HepG2 (cell line): ENCODE results near the gene GPR4. TPM values are rescaled to one million over a fixed set of nuclear protein-coding genes. Genes with fewer than 3 reads are reported as not detected.
A peak's percentile ranks its signal among the peaks of the same experiment; 100 is the strongest.

ENCODE experiments used
- AGO1 ChIP-seq: fragments of 200-400 bp; formaldehyde crosslinking; IDR thresholded peaks from 2 replicates; pipeline ENCODE4 v1.6.1; 2017; ENCODE audit warnings: mild to moderate bottlenecking, low read depth, low read length, moderate library complexity; ENCODE audit not compliant: poor library complexity, severe bottlenecking
- CEBPB ChIP-seq: IDR thresholded peaks from 2 replicates; pipeline ENCODE4 v1.6.1; 2011; ENCODE audit warnings: low read depth, low read length, improper control_type of control experiment, borderline replicate concordance
- CENPT ChIP-seq: sonication (generic); formaldehyde crosslinking; IDR thresholded peaks from 2 replicates; pipeline ENCODE4 v1.8.0; 2022; ENCODE audit warnings: low read depth, mild to moderate bottlenecking, moderate library complexity, missing genetic modification reagents
- ESRRA ChIP-seq: sonication (generic); formaldehyde crosslinking; IDR thresholded peaks from 2 replicates; pipeline ENCODE4 v1.5.1; 2020; ENCODE audit warnings: mild to moderate bottlenecking, low read depth, missing genetic modification reagents
- HMGA1 ChIP-seq: sonication (generic); formaldehyde crosslinking; conservative IDR thresholded peaks from 2 replicates; pipeline ENCODE4 v1.4.0; 2020; ENCODE audit warnings: missing genetic modification reagents
- KIAA2018 ChIP-seq: sonication (generic); formaldehyde crosslinking; IDR thresholded peaks from 2 replicates; pipeline ENCODE4 v1.5.0; 2020; ENCODE audit warnings: mild to moderate bottlenecking, missing genetic modification reagents, borderline replicate concordance
- MTERF4 ChIP-seq: sonication (generic); formaldehyde crosslinking; IDR thresholded peaks from 2 replicates; pipeline ENCODE4 v1.8.0; 2023; ENCODE audit warnings: mild to moderate bottlenecking, missing genetic modification reagents
- NR2C2 ChIP-seq: sonication (generic); formaldehyde crosslinking; IDR thresholded peaks from 2 replicates; pipeline ENCODE4 v1.4.0; 2020; ENCODE audit warnings: missing genetic modification reagents, mild to moderate bottlenecking, moderate library complexity, borderline replicate concordance
- ZNF83 ChIP-seq: sonication (generic); formaldehyde crosslinking; IDR thresholded peaks from 2 replicates; pipeline ENCODE4 v1.4.0; 2020; ENCODE audit warnings: missing genetic modification reagents, mild to moderate bottlenecking, borderline replicate concordance
- polyA plus RNA-seq, 8 experiments: library from polyadenylated mRNA; depleted of rRNA in 3 of 8; stranded (reverse) in 7 of 8; unstranded in 1 of 8; fragments of >200 nt; fragmentation: Illumina TruSeq in 4 of 8; extraction: Trizol in 4 of 8; gene quantifications; 2 replicates each; pipeline versions ENCODE4 v1.2.1 to v1.2.3, GENCODE V29; 2011 to 2016; ENCODE audit warnings: low read depth in 4 of 8, missing spikeins in 1 of 8, mixed read lengths in 1 of 8; ENCODE audit not compliant: insufficient read depth in 1 of 8
- total RNA-seq, 5 experiments: library from RNA; depleted of rRNA; stranded (reverse); fragments of >200 nt; fragmentation: Illumina TruSeq; extraction: Trizol; gene quantifications; 2 replicates each; pipeline ENCODE4 v1.2.3, GENCODE V29; 2016; ENCODE audit warnings: low read depth in 1 of 5
- TF ChIP-seq, protein P1 (sequence below), 2 experiments: sonication (generic) in 1 of 2; formaldehyde crosslinking in 1 of 2; IDR thresholded peaks; 2 replicates each; pipeline versions ENCODE4 v1.6.1 to v1.9.0; 2014 to 2022; ENCODE audit warnings: antibody characterized with exemption in 1 of 2, borderline replicate concordance in 1 of 2, inconsistent platforms in 1 of 2, low read depth in 1 of 2, missing genetic modification reagents in 1 of 2

Gene GPR4
- total and polyA plus RNA-seq, 2 of the 13 experiments (the other 11 are each of a cell fraction or from before 2014, with no cell fraction given), result 0.15 TPM; not detected in 1

GRCh38 chr19:45584332-45585157 lies 17.5 kb downstream of the GPR4 start, which contains the start of gene OPA3 (continued):
- TF ChIP-seq MTERF4 (0 out of 2 replicates have a peak, but pooled peaks have one; percentile 17), NR2C2 (CRISPR knock-in tag) (peak; percentile 81), HMGA1 (CRISPR knock-in tag) (no peak), AGO1 (peak; percentile 64), CENPT (CRISPR knock-in tag) (no peak), CEBPB (no peak), ESRRA (CRISPR knock-in tag) (peak; percentile 23; the same call in 1 of the 2 replicates), KIAA2018 (no peak), ZNF83 (CRISPR knock-in tag) (0 out of 2 replicates have a peak, but pooled peaks have one; percentile 45)
- TF ChIP-seq, protein P1, sequence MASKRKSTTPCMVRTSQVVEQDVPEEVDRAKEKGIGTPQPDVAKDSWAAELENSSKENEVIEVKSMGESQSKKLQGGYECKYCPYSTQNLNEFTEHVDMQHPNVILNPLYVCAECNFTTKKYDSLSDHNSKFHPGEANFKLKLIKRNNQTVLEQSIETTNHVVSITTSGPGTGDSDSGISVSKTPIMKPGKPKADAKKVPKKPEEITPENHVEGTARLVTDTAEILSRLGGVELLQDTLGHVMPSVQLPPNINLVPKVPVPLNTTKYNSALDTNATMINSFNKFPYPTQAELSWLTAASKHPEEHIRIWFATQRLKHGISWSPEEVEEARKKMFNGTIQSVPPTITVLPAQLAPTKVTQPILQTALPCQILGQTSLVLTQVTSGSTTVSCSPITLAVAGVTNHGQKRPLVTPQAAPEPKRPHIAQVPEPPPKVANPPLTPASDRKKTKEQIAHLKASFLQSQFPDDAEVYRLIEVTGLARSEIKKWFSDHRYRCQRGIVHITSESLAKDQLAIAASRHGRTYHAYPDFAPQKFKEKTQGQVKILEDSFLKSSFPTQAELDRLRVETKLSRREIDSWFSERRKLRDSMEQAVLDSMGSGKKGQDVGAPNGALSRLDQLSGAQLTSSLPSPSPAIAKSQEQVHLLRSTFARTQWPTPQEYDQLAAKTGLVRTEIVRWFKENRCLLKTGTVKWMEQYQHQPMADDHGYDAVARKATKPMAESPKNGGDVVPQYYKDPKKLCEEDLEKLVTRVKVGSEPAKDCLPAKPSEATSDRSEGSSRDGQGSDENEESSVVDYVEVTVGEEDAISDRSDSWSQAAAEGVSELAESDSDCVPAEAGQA (IDR thresholded peaks at IDR 0.05; ENCODE audit: low read depth), result peak; percentile 100
- TF ChIP-seq, protein P1 (CRISPR knock-in tag; IDR thresholded peaks at IDR 0.05; ENCODE audit: borderline replicate concordance), result no peak
